ENCODE measurements around the gene NR6A1.

GRCh38 chr9:124780757-124781151 is 9.6 kb upstream of the NR6A1 start:
- no peak for TF ChIP-seq CTCF (IDR thresholded peaks at IDR 0.05)
- no peak for TF ChIP-seq POLR2A (IDR thresholded peaks at IDR 0.05)
